ENCODE data around the gene ATAD2B. TPM values are rescaled to one million over a fixed set of nuclear protein-coding genes. Genes with fewer than 3 reads are reported as not detected.

Gene ATAD2B
- total and polyA plus RNA-seq, 7 donors = 2.4 to 22.5 (median 19.7) TPM

GRCh38 chr2:23698721-23699579 is 228.0 kb downstream of the ATAD2B start:
- peak; percentile 66 for DNase-seq
- TF ChIP-seq POLR2AphosphoS5 (IDR thresholded peaks at IDR 0.05) = peak in 1 of 4 donors; percentile 22
- TF ChIP-seq, protein P1, sequence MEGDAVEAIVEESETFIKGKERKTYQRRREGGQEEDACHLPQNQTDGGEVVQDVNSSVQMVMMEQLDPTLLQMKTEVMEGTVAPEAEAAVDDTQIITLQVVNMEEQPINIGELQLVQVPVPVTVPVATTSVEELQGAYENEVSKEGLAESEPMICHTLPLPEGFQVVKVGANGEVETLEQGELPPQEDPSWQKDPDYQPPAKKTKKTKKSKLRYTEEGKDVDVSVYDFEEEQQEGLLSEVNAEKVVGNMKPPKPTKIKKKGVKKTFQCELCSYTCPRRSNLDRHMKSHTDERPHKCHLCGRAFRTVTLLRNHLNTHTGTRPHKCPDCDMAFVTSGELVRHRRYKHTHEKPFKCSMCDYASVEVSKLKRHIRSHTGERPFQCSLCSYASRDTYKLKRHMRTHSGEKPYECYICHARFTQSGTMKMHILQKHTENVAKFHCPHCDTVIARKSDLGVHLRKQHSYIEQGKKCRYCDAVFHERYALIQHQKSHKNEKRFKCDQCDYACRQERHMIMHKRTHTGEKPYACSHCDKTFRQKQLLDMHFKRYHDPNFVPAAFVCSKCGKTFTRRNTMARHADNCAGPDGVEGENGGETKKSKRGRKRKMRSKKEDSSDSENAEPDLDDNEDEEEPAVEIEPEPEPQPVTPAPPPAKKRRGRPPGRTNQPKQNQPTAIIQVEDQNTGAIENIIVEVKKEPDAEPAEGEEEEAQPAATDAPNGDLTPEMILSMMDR (IDR thresholded peaks at IDR 0.05) = no peak
- intact Hi-C loops (cut with DNase I) = no loop called here
- 84 to 87% methylated on average over 17 of the region's 17 CpGs for WGBS, 2 donors
- Histone ChIP-seq H3K36me3 (peaks cover under 1 to 79% (median 9%) of the 10 kb centered on the region in 4 donors), H3K9me3 (no peaks in the 10 kb centered on the region), H3K4me3 (no peak overlapping the region), H3K27me3 (no peaks in the 10 kb centered on the region), H3K4me1 (peaks cover 0 to 14% (median 11%) of the 10 kb centered on the region in 4 donors), H3K27ac (peak overlapping the region; percentile 8 to 51 (median 35))

Other genes with a start within 250 kb of the ATAD2B start
- gene UBXN2A, start 13.3 kb upstream of the ATAD2B start, total RNA-seq = 10 to 100 TPM; 15.0 to 21.2 (median 16.3) TPM
- gene UBXN2A, start 13.3 kb upstream of the ATAD2B start, polyA plus RNA-seq = 10 to 100 TPM in 1 of 3 donors, 1 to 10 TPM in 2; 8.1 to 11.4 (median 9.5) TPM
- gene MFSD2B, start 83.0 kb upstream of the ATAD2B start, total RNA-seq = not detected
- under 1 TPM in 1 of 3 donors, not detected in 2; 0.10 TPM for gene MFSD2B, start 83.0 kb upstream of the ATAD2B start, polyA plus RNA-seq
- 10 to 100 TPM in 1 of 4 donors, 1 to 10 TPM in 3; 3.1 to 10.0 (median 6.6) TPM for gene WDCP, start 120.3 kb upstream of the ATAD2B start, total RNA-seq
- 1 to 10 TPM; 1.2 to 3.7 (median 1.8) TPM for gene WDCP, start 120.3 kb upstream of the ATAD2B start, polyA plus RNA-seq
- 1 to 10 TPM; 3.1 to 8.0 (median 5.7) TPM for gene FKBP1B, start 122.6 kb upstream of the ATAD2B start, total RNA-seq
- 10 to 100 TPM; 19.3 to 43.7 (median 30.6) TPM for gene FKBP1B, start 122.6 kb upstream of the ATAD2B start, polyA plus RNA-seq
- 100 to 1,000 TPM in 3 of 4 donors, 10 to 100 TPM in 1; 95.6 to 140 (median 135) TPM for gene SF3B6, start 149.2 kb upstream of the ATAD2B start, total RNA-seq
- 100 to 1,000 TPM; 163 to 255 (median 183) TPM for gene SF3B6, start 149.2 kb upstream of the ATAD2B start, polyA plus RNA-seq
- gene TP53I3, start 157.7 kb upstream of the ATAD2B start, total RNA-seq = 10 to 100 TPM in 2 of 4 donors, 1 to 10 TPM in 2; 3.6 to 27.7 (median 16.8) TPM
- 100 to 1,000 TPM in 1 of 3 donors, 10 to 100 TPM in 2; 74.5 to 144 (median 88.3) TPM for gene TP53I3, start 157.7 kb upstream of the ATAD2B start, polyA plus RNA-seq
- 1 to 10 TPM in 1 of 4 donors, not detected in 3; 1.9 TPM for gene PFN4, start 196.2 kb upstream of the ATAD2B start, total RNA-seq
- gene PFN4, start 196.2 kb upstream of the ATAD2B start, polyA plus RNA-seq = under 1 TPM in 1 of 3 donors, not detected in 2; 0.12 TPM
- gene FAM228B, start 196.3 kb upstream of the ATAD2B start, total RNA-seq = 10 to 100 TPM; 24.7 to 44.1 (median 37.2) TPM
- gene FAM228B, start 196.3 kb upstream of the ATAD2B start, polyA plus RNA-seq = 10 to 100 TPM in 1 of 3 donors, 1 to 10 TPM in 2; 1.4 to 11.4 (median 4.7) TPM
- gene FAM228A, start 247.9 kb upstream of the ATAD2B start, total RNA-seq = 1 to 10 TPM; 1.5 to 3.6 (median 2.0) TPM
- gene FAM228A, start 247.9 kb upstream of the ATAD2B start, polyA plus RNA-seq = under 1 TPM in 1 of 3 donors, not detected in 2; 0.23 TPM

Data from sigmoid colon (tissue), 7 donors.